ENCODE data around the gene SERPINB12.

Gene SERPINB12

GRCh38 chr18:63606526-63606925, 64.4 kb downstream of the SERPINB12 start:
- Mint-ChIP-seq H3K9me3 (no peaks in the 10 kb centered on the region), H3K36me3 (no peaks in the 10 kb centered on the region), H3K27me3 (peaks cover 16% of the 10 kb centered on the region), H3K4me3 (no peak overlapping the region), H3K4me1 (no peaks in the 10 kb centered on the region), H3K27ac (no peak overlapping the region)
- no peak for ATAC-seq

- H3K27me3 Mint-ChIP-seq = peaks cover 33% of the 10 kb centered on the region
- no peak overlapping the region for H3K4me3 Mint-ChIP-seq
- H3K9me3 Mint-ChIP-seq = peaks cover 5% of the 10 kb centered on the region
- H3K27ac Mint-ChIP-seq = no peak overlapping the region
- no peaks in the 10 kb centered on the region for H3K4me1 Mint-ChIP-seq
- peak; percentile 8 for ATAC-seq
- H3K36me3 Mint-ChIP-seq = no peaks in the 10 kb centered on the region
Observed at GRCh38 chr18:63613420-63613819, 71.3 kb downstream of the SERPINB12 start.

DNA sequence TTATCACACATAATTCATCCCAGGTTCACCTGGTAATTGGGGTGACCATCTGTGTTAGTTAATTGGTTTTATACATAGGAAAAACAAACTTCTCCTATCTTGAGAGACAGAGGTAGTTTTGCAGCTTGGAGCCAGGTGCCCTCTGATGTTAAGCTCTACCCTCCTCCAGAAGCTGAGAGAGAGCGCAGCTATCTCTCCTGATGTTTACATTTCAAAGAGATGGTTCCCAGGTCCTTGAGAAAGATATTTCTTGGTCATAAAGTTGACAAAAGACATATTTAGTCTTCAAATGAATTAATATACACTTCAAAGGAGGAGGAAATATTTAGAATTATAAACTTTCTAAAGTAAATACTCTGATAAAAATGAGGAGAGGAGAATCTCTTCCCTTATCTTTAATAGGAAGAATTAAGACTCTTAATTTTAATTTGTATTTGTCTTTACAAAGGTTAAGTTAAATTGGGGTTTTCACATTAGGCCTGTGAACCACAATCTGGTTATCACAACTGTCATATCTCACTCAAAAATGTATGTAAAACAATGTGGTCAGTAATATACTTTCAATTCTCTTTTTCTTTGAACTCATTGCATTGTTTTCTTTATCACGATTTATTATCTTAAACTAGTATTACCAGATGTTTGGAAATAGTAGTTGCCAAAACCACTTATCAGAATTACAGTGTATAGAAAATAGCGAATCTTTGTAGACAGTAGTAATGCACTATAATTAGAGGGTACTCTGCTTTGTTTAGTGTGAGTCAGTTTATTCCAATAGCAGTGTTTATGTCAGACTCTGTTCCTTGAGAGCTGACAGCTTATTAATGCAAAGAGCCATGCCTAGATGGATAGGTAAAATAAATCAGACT, 75.1 kb downstream of the SERPINB12 start:
- H3K27ac Mint-ChIP-seq = no peak overlapping the region
- no peak overlapping the region for H3K4me3 Mint-ChIP-seq
- peaks cover 18% of the 10 kb centered on the region for H3K27me3 Mint-ChIP-seq
- H3K36me3 Mint-ChIP-seq = no peaks in the 10 kb centered on the region
- ATAC-seq = no peak
- peaks cover 8% of the 10 kb centered on the region for H3K9me3 Mint-ChIP-seq
- H3K4me1 Mint-ChIP-seq = no peaks in the 10 kb centered on the region

DNA sequence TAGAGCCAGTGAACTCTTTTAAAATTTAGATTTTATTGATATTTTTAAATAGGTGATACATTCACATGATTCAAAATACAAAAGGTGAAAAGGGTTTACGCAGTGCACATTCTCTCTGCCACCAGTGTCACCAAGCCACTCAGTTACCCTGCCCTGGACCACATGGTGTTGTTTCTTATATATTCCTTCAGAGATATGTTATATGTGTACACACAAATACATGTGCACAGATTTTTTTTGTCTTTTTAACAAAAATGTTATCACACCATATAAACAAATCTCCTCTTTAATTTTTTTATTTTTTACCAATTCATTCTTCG, 75.7 kb downstream of the SERPINB12 start:
- H3K27ac Mint-ChIP-seq = no peak overlapping the region
- peaks cover 5% of the 10 kb centered on the region for H3K9me3 Mint-ChIP-seq

More for the DNA sequence above, 75.7 kb downstream of the SERPINB12 start:
- Mint-ChIP-seq H3K27me3 (peaks cover 12% of the 10 kb centered on the region), H3K4me1 (no peaks in the 10 kb centered on the region), H3K4me3 (no peak overlapping the region), H3K36me3 (no peaks in the 10 kb centered on the region)
- ATAC-seq = no peak
